PC-3 (cell line): ENCODE results near the gene ACER2. TPM values are rescaled to one million over a fixed set of nuclear protein-coding genes. Genes with fewer than 3 reads are reported as not detected.
"Not testable (repeated sequence)": the region's sequence is repeated elsewhere in the genome, so short reads cannot be mapped to it uniquely, and the experiment has no call there.

Experiments
- ATAC-seq: fragments of 200-7000 bp; cut with Tn5 transposase; 2 replicates; pipeline ENCODE4 v1.9.1; 2020; ENCODE audit warnings: mild to moderate bottlenecking, moderate library complexity
- BruUV-seq: library from RNA; stranded (reverse); fragments of 400-500 nt; replicated peaks from 2 replicates; lab custom pipeline; 2021; lab: Mats Ljungman, UMichigan
- CTCF ChIA-PET: fragments of 300-600 bp; sonication (Branson Sonifier 250); formaldehyde crosslinking; loops from one replicate; lab custom pipeline; 2022; ENCODE audit warnings: antibody characterized with exemption; lab: Charles Lee
- POLR2A ChIA-PET: fragments of 300-600 bp; sonication (Branson Sonifier 250); formaldehyde crosslinking; loops from one replicate; lab custom pipeline; 2022; ENCODE audit warnings: antibody characterized with exemption; ENCODE audit not compliant: unreplicated experiment; lab: Charles Lee
- DNase-seq: peaks from one replicate; pipeline ENCODE4 v3.0.0-alpha.2; 2015
- H2AFZ ChIP-seq: fragments of 300-600 bp; sonication (generic); 2 replicates; pipeline ENCODE4 v1.6.0; 2016; ENCODE audit warnings: antibody characterized with exemption, low read length
- H3F3A ChIP-seq: fragments of 300-600 bp; sonication (generic); one replicate; pipeline ENCODE4 v1.6.0; 2017; ENCODE audit warnings: antibody characterized with exemption, low read length, control low read depth, mild to moderate bottlenecking; ENCODE audit not compliant: unreplicated experiment
- H3K27ac ChIP-seq: fragments of 300-600 bp; sonication (generic); 2 replicates; pipeline ENCODE4 v1.5.1; 2016; ENCODE audit warnings: mild to moderate bottlenecking, low read length
- H3K27me3 ChIP-seq: fragments of 300-600 bp; sonication (generic); 2 replicates; pipeline ENCODE4 v1.6.1; 2016; ENCODE audit warnings: low read length, mixed read lengths
- H3K36me3 ChIP-seq: fragments of 300-600 bp; sonication (generic); 2 replicates; pipeline ENCODE4 v1.6.1; 2016; ENCODE audit warnings: low read depth, mixed run types, low read length, mixed read lengths
- H3K4me1 ChIP-seq: fragments of 300-600 bp; sonication (generic); 2 replicates; pipeline ENCODE4 v1.5.1; 2016; ENCODE audit warnings: low read length; ENCODE audit not compliant: insufficient read depth
- H3K4me2 ChIP-seq: fragments of 300-600 bp; sonication (generic); 2 replicates; pipeline ENCODE4 v1.6.0; 2016; ENCODE audit warnings: low read length
- H3K4me3 ChIP-seq: fragments of 300-600 bp; sonication (generic); 2 replicates; pipeline ENCODE4 v1.5.1; 2016; ENCODE audit warnings: mild to moderate bottlenecking, low read length, mixed read lengths
- H3K79me2 ChIP-seq: fragments of 300-600 bp; sonication (generic); 2 replicates; pipeline ENCODE4 v1.6.1; 2017; ENCODE audit warnings: low read length, mixed read lengths
- H3K9ac ChIP-seq: fragments of 300-600 bp; sonication (generic); 2 replicates; pipeline ENCODE4 v1.6.0; 2016; ENCODE audit warnings: mild to moderate bottlenecking, low read length
- H3K9me2 ChIP-seq: fragments of 300-600 bp; sonication (generic); replicated peaks from 2 replicates; pipeline ENCODE4 v1.6.1; 2016; ENCODE audit warnings: mixed run types, low read length, mixed read lengths
- H3K9me3 ChIP-seq: fragments of 300-600 bp; sonication (generic); 2 replicates; pipeline ENCODE4 v1.6.1; 2016; ENCODE audit warnings: low read length, mixed read lengths
- H4K20me1 ChIP-seq: fragments of 300-600 bp; sonication (generic); 2 replicates; pipeline ENCODE4 v1.6.1; 2016; ENCODE audit warnings: low read length, mixed read lengths
- CTCF ChIP-seq: fragments of 300-600 bp; sonication (generic); conservative IDR thresholded peaks from 2 replicates; pipeline ENCODE4 v1.5.1; 2017; ENCODE audit warnings: antibody characterized with exemption, low read depth, mild to moderate bottlenecking, low read length
- EZH2 ChIP-seq: fragments of 300-600 bp; sonication (generic); IDR thresholded peaks from one replicate; pipeline ENCODE4 v1.6.1; 2017; ENCODE audit warnings: antibody characterized with exemption, mild to moderate bottlenecking, low read length; ENCODE audit not compliant: unreplicated experiment
- EZH2phosphoT487 ChIP-seq: fragments of 300-600 bp; sonication (generic); IDR thresholded peaks from 2 replicates; pipeline ENCODE4 v1.6.1; 2018; ENCODE audit warnings: mild to moderate bottlenecking, antibody characterized with exemption, low read length, borderline replicate concordance
- intact Hi-C: fragments of 100-400 bp; cut with micrococcal nuclease; formaldehyde crosslinking; loops from 2 replicates; pipeline ENCODE4 v1.9.0; 2023
- total RNA-seq: library from RNA; depleted of rRNA; stranded (reverse); fragments of >200 nt; gene quantifications from 2 replicates; pipeline ENCODE4 v1.2.3, GENCODE V29; 2014

ACER2 gene
- total RNA-seq, 1 experiment from 2014 or later = 2.4 TPM

DNA sequence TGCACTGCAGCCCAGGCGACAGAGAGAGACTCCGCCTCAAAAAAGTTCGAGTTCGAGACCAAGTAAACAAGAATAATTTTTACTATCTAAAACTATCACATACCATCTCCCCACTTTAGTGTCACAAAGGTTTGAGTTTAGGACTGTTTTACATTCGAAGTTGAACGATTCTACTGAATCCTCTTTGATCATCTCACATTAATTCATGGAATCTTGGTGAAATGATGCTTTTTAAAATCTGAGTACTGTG, 28.1 kb upstream of the ACER2 start:
- peak overlapping the region; percentile 79 for H3K4me2 ChIP-seq
- H4K20me1 ChIP-seq = peaks cover 37% of the 10 kb centered on the region
- peak overlapping the region; percentile 98 for H3K9ac ChIP-seq
- H3K4me1 ChIP-seq = 0 out of 2 replicates have a peak, but pooled peaks cover 21% of the 10 kb centered on the region
- peak overlapping the region; percentile 94 for H3K4me3 ChIP-seq
- H3F3A ChIP-seq = peaks cover 14% of the 10 kb centered on the region
- CTCF ChIA-PET = no interaction called here
- H2AFZ ChIP-seq = peak overlapping the region; percentile 49
- peaks cover 38% of the 10 kb centered on the region for H3K36me3 ChIP-seq
- no peak for DNase-seq
- POLR2A ChIA-PET = no interaction called here
- intact Hi-C loops = loop anchor here (1.0 to 2.0 kb wide), 3 partner anchors 24 to 76 kb away; no protein-coding TSS in a partner anchor
- no TSS peak for BruUV-seq
- H3K79me2 ChIP-seq = peaks cover 42% of the 10 kb centered on the region
- H3K27me3 ChIP-seq = no peaks in the 10 kb centered on the region
- H3K9me3 ChIP-seq = no peaks in the 10 kb centered on the region
- no peak overlapping the region for H3K27ac ChIP-seq
- no peaks in the 10 kb centered on the region for H3K9me2 ChIP-seq
- ATAC-seq = no peak; the same call in 1 of the 2 replicates
- TF ChIP-seq CTCF (no peak), EZH2 (no peak), EZH2phosphoT487 (no peak)

DNA sequence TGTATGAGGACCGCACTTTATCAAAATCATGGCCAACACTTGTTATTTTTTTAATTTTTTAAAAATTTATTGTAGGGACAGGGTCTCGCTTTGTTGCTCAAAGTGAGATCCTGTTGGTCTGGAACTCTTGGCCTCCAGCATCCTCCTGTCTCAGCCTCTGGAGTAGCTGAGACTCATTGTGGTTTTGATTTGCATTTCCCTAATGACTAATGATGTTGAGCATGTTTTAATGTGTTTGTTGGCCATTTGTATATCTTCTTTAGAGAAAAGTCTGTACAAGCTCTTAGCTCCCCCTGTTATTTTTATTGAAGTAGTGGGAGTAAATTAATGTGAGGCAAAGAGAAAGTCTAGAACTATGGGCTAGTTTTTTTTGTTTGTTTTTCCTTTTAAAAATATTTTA, 27.2 kb upstream of the ACER2 start:
- Histone ChIP-seq H3F3A (peaks cover 14% of the 10 kb centered on the region), H3K4me2 (peak overlapping the region; percentile 79; the same call in 1 of the 2 replicates), H3K4me3 (no peak overlapping the region), H3K4me1 (0 out of 2 replicates have a peak, but pooled peaks cover 21% of the 10 kb centered on the region), H4K20me1 (peaks cover 30% of the 10 kb centered on the region), H3K9me3 (no peaks in the 10 kb centered on the region), H3K9me2 (no peaks in the 10 kb centered on the region), H3K9ac (no peak overlapping the region), H3K79me2 (peaks cover 42% of the 10 kb centered on the region), H3K27ac (no peak overlapping the region), H3K36me3 (peaks cover 29% of the 10 kb centered on the region), H2AFZ (no peak overlapping the region), H3K27me3 (no peaks in the 10 kb centered on the region)
- DNase-seq = no peak
- CTCF ChIA-PET = no interaction called here
- TF ChIP-seq EZH2 = no peak
- no TSS peak for BruUV-seq
- ATAC-seq = no peak
- intact Hi-C loops = loop anchor here (2.0 kb wide), 1 partner anchor 75 kb away; no protein-coding TSS in a partner anchor
- POLR2A ChIA-PET = no interaction called here

- H3K36me3 ChIP-seq, H3K9me3 ChIP-seq, H2AFZ ChIP-seq, H3K9me2 ChIP-seq, CTCF ChIA-PET, intact Hi-C loops, H3K79me2 ChIP-seq, H3K27ac ChIP-seq, H3K9ac ChIP-seq, H3K4me3 ChIP-seq, H3F3A ChIP-seq, DNase-seq, H3K4me2 ChIP-seq, H3K4me1 ChIP-seq, BruUV-seq, POLR2A ChIA-PET, H3K27me3 ChIP-seq, ATAC-seq, H4K20me1 ChIP-seq: not testable (repeated sequence)
Observed at GRCh38 chr9:19385212-19385611, 23.6 kb upstream of the ACER2 start.
